ENCODE data around the gene RELT.

GRCh38 chr11:73446766-73447165, 70.6 kb downstream of the RELT start:
- TF ChIP-seq CTCF (IDR thresholded peaks at IDR 0.05) = no peak
- TF ChIP-seq POLR2A (IDR thresholded peaks at IDR 0.05) = no peak

All from testis (tissue), 2 donors.